OCI-LY7 (cell line): ENCODE results near the gene GCNT4.

Source experiments
- EZH2phosphoT487 ChIP-seq: fragments of 200-600 bp; sonication (generic); IDR thresholded peaks from 2 replicates; pipeline ENCODE4 v1.6.1; 2018; ENCODE audit warnings: low read depth, borderline replicate concordance, mild to moderate bottlenecking, mixed run types, antibody characterized with exemption, low read length, moderate library complexity, mixed read lengths
- TF ChIP-seq, protein P1 (sequence below): fragments of 200-600 bp; sonication (generic); conservative IDR thresholded peaks from 2 replicates; pipeline ENCODE4 v1.5.1; 2014; ENCODE audit warnings: mild to moderate bottlenecking, antibody characterized with exemption, low read length, moderate library complexity, mixed read lengths

GRCh38 chr5:75045071-75045470 is 7.3 kb downstream of the GCNT4 start:
- TF ChIP-seq, protein P1, sequence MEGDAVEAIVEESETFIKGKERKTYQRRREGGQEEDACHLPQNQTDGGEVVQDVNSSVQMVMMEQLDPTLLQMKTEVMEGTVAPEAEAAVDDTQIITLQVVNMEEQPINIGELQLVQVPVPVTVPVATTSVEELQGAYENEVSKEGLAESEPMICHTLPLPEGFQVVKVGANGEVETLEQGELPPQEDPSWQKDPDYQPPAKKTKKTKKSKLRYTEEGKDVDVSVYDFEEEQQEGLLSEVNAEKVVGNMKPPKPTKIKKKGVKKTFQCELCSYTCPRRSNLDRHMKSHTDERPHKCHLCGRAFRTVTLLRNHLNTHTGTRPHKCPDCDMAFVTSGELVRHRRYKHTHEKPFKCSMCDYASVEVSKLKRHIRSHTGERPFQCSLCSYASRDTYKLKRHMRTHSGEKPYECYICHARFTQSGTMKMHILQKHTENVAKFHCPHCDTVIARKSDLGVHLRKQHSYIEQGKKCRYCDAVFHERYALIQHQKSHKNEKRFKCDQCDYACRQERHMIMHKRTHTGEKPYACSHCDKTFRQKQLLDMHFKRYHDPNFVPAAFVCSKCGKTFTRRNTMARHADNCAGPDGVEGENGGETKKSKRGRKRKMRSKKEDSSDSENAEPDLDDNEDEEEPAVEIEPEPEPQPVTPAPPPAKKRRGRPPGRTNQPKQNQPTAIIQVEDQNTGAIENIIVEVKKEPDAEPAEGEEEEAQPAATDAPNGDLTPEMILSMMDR = no peak
- TF ChIP-seq EZH2phosphoT487 = no peak
